HepG2 (cell line): ENCODE measurements around the gene LRTM2. TPM values are rescaled to one million over a fixed set of nuclear protein-coding genes. Genes with fewer than 3 reads are reported as not detected.

ENCODE experiments used
- AHR ChIP-seq: IDR thresholded peaks from 2 replicates; pipeline ENCODE4 v1.6.1; 2018; ENCODE audit warnings: missing genetic modification reagents, missing compliant biosample characterization
- MEIS2 ChIP-seq: sonication (generic); formaldehyde crosslinking; IDR thresholded peaks from 2 replicates; pipeline ENCODE4 v1.9.0; 2021; ENCODE audit warnings: mild to moderate bottlenecking, missing genetic modification reagents
- PHF5A ChIP-seq: IDR thresholded peaks from one replicate; pipeline ENCODE4 v1.6.1; 2018; ENCODE audit warnings: low read depth, missing genetic modification reagents; ENCODE audit not compliant: unreplicated experiment
- PRPF4 ChIP-seq: fragments of 200-400 bp; formaldehyde crosslinking; IDR thresholded peaks from 2 replicates; pipeline ENCODE4 v1.6.1; 2016; ENCODE audit warnings: low read length, low read depth; ENCODE audit not compliant: poor library complexity, severe bottlenecking
- RBM22 ChIP-seq: fragments of 200-400 bp; formaldehyde crosslinking; optimal IDR thresholded peaks from 2 replicates; pipeline ENCODE3; 2017; ENCODE audit warnings: mild to moderate bottlenecking, low read length, moderate library complexity
- SMAD3 ChIP-seq: sonication (generic); formaldehyde crosslinking; IDR thresholded peaks from 2 replicates; pipeline ENCODE4 v1.4.0; 2020; ENCODE audit warnings: missing genetic modification reagents
- SSRP1 ChIP-seq: IDR thresholded peaks from 2 replicates; pipeline ENCODE4 v1.6.1; 2016; ENCODE audit warnings: control low read depth
- THAP11 ChIP-seq: IDR thresholded peaks from 2 replicates; pipeline ENCODE4 v1.6.1; 2016; ENCODE audit warnings: missing biosample characterization, missing genetic modification reagents
- TIGD3 ChIP-seq: sonication (generic); formaldehyde crosslinking; IDR thresholded peaks from 2 replicates; pipeline ENCODE4 v1.5.1; 2020; ENCODE audit warnings: mild to moderate bottlenecking, missing genetic modification reagents, borderline replicate concordance
- ZNF550 ChIP-seq: sonication (generic); formaldehyde crosslinking; IDR thresholded peaks from 2 replicates; pipeline ENCODE4 v1.4.0; 2020; ENCODE audit warnings: mild to moderate bottlenecking, missing genetic modification reagents, borderline replicate concordance
- ZNF672 ChIP-seq: sonication (generic); formaldehyde crosslinking; IDR thresholded peaks from 2 replicates; pipeline ENCODE4 v1.8.1; 2022; ENCODE audit warnings: missing genetic modification reagents
- polyA plus RNA-seq, 8 experiments: library from polyadenylated mRNA; depleted of rRNA in 3 of 8; stranded (reverse) in 7 of 8; unstranded in 1 of 8; fragments of >200 nt; fragmentation: Illumina TruSeq in 4 of 8; extraction: Trizol in 4 of 8; gene quantifications; 2 replicates each; pipeline versions ENCODE4 v1.2.1 to v1.2.3, GENCODE V29; 2011 to 2016; ENCODE audit warnings: low read depth in 4 of 8, missing spikeins in 1 of 8, mixed read lengths in 1 of 8; ENCODE audit not compliant: insufficient read depth in 1 of 8
- total RNA-seq, 5 experiments: library from RNA; depleted of rRNA; stranded (reverse); fragments of >200 nt; fragmentation: Illumina TruSeq; extraction: Trizol; gene quantifications; 2 replicates each; pipeline ENCODE4 v1.2.3, GENCODE V29; 2016; ENCODE audit warnings: low read depth in 1 of 5
- TF ChIP-seq, protein P1 (sequence below): IDR thresholded peaks from 2 replicates; pipeline ENCODE4 v1.6.1; 2016; ENCODE audit warnings: mild to moderate bottlenecking, missing biosample characterization, missing genetic modification reagents
- TF ChIP-seq, protein P2 (sequence below): sonication (generic); formaldehyde crosslinking; IDR thresholded peaks from 2 replicates; pipeline ENCODE4 v1.4.0; 2020; ENCODE audit warnings: mild to moderate bottlenecking, missing genetic modification reagents

LRTM2 gene
- total and polyA plus RNA-seq, 2 of the 13 experiments (the other 11 are each of a cell fraction or from before 2014, with no cell fraction given): 0.09 TPM; not detected in 1

DNA sequence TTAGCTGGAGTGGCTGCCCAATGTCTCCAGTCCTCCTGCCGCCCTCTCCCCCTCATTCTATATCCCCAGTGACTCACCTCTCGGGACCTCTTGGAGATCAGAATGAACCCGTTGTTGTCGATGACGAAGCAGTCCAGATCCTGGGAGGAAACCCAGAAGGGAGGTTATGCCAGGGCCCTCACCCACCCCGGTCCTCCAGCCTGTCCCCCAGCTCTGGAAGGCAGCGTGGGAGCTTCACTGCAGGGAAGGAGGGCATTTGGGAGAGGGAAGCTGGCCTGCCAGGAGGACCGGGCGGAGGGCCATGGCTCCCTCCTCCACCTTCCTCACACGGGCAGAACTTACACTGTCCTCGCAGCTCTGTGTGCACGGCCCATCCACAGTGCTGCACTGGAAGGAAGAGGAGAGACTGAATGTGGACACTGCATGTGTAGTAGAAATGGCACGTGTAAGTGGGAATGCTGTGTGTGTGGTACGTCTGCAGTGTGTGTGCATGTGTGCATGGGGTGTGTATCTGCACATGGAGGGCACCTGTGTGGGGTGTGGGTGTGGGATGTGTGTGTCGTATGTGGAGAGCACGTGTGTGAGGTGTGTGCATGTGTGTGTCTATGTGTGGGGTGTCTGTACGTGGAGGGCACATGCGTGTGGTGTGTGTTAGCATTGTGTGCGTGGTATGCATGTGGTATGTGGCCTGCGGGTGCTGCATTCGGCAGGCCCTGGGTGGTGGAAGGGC is 10.0 kb upstream of the LRTM2 start (continued):
- TF ChIP-seq PRPF4 (no peak), THAP11 (CRISPR knock-in tag) (no peak), ZNF672 (no peak), MEIS2 (CRISPR knock-in tag) (no peak), PHF5A (no peak), RBM22 (no peak), TIGD3 (no peak), SMAD3 (no peak), AHR (CRISPR knock-in tag) (0 out of 2 replicates have a peak, but pooled peaks have one; percentile 26), SSRP1 (no peak), ZNF550 (no peak)
- TF ChIP-seq, protein P1, sequence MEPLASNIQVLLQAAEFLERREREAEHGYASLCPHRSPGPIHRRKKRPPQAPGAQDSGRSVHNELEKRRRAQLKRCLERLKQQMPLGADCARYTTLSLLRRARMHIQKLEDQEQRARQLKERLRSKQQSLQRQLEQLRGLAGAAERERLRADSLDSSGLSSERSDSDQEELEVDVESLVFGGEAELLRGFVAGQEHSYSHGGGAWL: no peak
- TF ChIP-seq, protein P2, sequence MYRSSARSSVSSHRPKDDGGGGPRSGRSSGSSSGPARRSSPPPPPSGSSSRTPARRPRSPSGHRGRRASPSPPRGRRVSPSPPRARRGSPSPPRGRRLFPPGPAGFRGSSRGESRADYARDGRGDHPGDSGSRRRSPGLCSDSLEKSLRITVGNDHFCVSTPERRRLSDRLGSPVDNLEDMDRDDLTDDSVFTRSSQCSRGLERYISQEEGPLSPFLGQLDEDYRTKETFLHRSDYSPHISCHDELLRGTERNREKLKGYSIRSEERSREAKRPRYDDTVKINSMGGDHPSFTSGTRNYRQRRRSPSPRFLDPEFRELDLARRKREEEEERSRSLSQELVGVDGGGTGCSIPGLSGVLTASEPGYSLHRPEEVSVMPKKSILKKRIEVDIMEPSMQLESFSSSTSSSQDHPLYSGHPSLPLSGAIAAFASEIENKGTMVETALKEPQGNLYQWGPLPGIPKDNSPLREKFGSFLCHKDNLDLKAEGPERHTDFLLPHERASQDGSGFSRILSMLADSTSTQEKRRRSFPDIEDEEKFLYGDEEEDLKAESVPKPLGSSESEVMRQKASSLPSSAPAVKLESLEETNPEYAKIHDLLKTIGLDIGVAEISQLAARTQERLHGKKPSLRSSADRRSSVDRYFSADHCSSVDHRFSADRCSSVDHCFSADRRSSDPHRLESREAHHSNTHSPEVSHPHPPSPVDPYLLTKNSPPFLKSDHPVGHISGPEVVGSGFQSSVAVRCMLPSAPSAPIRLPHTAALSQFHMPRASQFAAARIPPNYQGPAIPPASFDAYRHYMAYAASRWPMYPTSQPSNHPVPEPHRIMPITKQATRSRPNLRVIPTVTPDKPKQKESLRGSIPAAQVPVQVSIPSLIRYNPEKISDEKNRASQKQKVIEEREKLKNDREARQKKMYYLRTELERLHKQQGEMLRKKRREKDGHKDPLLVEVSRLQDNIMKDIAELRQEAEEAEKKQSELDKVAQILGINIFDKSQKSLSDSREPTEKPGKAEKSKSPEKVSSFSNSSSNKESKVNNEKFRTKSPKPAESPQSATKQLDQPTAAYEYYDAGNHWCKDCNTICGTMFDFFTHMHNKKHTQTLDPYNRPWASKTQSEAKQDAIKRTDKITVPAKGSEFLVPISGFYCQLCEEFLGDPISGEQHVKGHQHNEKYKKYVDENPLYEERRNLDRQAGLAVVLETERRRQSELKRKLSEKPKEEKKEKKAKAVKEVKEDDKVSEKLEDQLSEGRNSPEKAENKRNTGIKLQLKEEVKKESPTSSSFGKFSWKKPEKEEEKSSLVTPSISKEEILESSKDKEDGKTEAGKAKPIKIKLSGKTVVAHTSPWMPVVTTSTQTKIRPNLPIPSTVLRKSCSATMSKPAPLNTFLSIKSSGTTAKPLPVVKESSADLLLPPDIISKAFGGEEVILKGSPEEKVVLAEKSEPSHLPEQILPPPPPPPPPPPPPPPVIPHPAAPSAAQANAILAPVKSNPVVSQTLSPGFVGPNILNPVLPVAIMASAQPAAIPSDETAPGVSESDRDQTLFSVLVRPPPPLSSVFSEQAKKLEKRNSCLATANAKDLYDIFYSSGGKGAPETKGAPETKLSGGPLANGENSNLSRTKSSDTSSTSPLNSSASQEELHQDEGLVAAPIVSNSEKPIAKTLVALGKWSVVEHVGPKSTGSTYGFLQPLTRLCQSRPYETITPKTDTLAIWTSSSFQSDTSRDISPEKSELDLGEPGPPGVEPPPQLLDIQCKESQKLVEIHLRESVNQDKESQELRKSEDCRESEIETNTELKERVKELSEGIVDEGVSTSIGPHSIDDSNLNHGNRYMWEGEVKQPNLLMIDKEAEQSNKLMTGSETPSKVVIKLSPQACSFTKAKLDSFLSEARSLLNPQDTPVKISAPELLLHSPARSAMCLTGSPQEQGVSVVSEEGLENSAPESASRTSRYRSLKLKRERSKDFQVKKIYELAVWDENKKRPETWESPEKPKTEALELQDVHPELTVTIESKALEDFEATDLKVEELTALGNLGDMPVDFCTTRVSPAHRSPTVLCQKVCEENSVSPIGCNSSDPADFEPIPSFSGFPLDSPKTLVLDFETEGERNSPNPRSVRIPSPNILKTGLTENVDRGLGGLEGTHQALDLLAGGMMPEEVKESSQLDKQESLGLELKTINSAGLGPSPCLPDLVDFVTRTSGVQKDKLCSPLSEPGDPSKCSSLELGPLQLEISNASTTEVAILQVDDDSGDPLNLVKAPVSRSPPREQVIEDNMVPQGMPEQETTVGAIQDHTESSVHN (CRISPR knock-in tag): no peak
